ENCODE data around the gene TAF11L6. TPM values are rescaled to one million over a fixed set of nuclear protein-coding genes. Genes with fewer than 3 reads are reported as not detected.
A peak's percentile ranks its signal among the peaks of the same experiment; 100 is the strongest.
"Not testable (repeated sequence)": the region's sequence is repeated elsewhere in the genome, so short reads cannot be mapped to it uniquely, and the experiment has no call there.

Gene TAF11L6
- total RNA-seq, 2 experiments from 2014 or later, result not detected

DNA sequence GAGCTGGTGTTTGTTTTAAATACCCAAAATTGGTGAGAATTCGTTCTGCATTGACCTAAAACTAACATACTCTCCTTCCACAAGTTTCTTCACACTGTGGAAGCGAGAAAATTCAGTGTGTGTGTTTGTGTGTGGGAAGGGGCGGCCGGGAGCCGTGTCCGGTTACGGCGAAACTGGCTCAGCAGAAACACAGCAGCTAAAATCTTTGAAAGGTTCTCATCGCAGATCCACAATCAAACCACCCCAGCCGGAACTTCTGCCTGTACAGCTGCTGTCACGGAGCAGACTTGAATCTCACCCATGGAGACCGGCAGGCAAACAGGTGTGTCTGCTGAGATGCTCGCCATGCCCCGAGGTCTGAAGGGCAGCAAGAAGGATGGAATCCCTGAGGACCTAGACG lies 3.5 kb upstream of the TAF11L6 start, which contains the start of gene TAF11L5:
Gene TAF11L5, plus strand, starts transcription at position 301 of the 400 bp plus-strand sequence.
- DNase-seq; H3K9me3 Mint-ChIP-seq (ENCODE audit: low read depth); H3K27ac Mint-ChIP-seq; H3K4me1 Mint-ChIP-seq; H3K27me3 Mint-ChIP-seq; H3K4me3 Mint-ChIP-seq; CTCF ChIA-PET; ATAC-seq; H3K36me3 Mint-ChIP-seq: not testable (repeated sequence)

DNA sequence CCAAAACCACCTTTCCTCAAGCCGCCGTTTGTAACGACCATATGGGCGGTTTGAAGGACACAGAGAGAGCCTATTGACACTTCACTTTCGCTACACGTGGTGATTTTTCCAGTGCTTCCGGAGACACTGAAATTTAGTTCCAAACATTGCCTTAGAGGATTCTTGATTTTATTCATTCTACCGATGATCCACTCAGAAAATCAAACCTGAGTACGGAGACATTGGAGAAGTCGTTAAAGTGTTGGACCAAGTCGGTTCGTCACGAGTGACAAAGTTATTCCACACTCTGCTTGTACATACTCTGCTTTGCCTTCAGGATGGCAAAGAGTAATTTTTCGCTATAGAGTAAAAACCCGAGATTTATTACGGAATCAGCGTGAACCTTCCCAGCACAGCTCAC lies 2.0 kb upstream of the TAF11L6 start:
- H3K27me3 Mint-ChIP-seq; ATAC-seq; H3K4me1 Mint-ChIP-seq; H3K9me3 Mint-ChIP-seq (ENCODE audit: low read depth); H3K27ac Mint-ChIP-seq; H3K36me3 Mint-ChIP-seq; CTCF ChIA-PET; H3K4me3 Mint-ChIP-seq: not testable (repeated sequence)
- peak; percentile 54 for DNase-seq

Other genes starting within 250 kb of the TAF11L6 start
- gene TAF11L2, start 30.4 kb upstream of the TAF11L6 start, total RNA-seq, result not detected
- gene TAF11L3, start 10.3 kb upstream of the TAF11L6 start, total RNA-seq, result not detected
- gene TAF11L4, start 6.9 kb upstream of the TAF11L6 start, total RNA-seq, result not detected
- not detected for gene TAF11L5, start 3.4 kb upstream of the TAF11L6 start, total RNA-seq
- gene TAF11L7, start 57.1 kb downstream of the TAF11L6 start, total RNA-seq, result not detected
- gene TAF11L8, start 62.3 kb downstream of the TAF11L6 start, total RNA-seq, result not detected
- gene TAF11L9, start 65.7 kb downstream of the TAF11L6 start, total RNA-seq, result not detected
- gene TAF11L10, start 69.2 kb downstream of the TAF11L6 start, total RNA-seq, result not detected
- not detected for gene TAF11L11, start 75.5 kb downstream of the TAF11L6 start, total RNA-seq
- gene TAF11L12, start 81.7 kb downstream of the TAF11L6 start, total RNA-seq, result not detected
- gene TAF11L13, start 103.4 kb downstream of the TAF11L6 start, total RNA-seq, result not detected
- gene TAF11L14, start 105.8 kb downstream of the TAF11L6 start, total RNA-seq, result not detected

All from activated CD8-positive, alpha-beta memory T cell treated with anti-CD3 and anti-CD28 coated beads, Interleukin-2, amount 10 ng/mL, durations not matched to agents 7 days and 5 days (primary cell).